Epithelial cell of proximal tubule (primary cell): Measurements from ENCODE around the gene MTHFD1L. TPM values are rescaled to one million over a fixed set of nuclear protein-coding genes. Genes with fewer than 3 reads are reported as not detected.

Source experiments
- DNase-seq: peaks from one replicate; pipeline ENCODE4 v3.0.0-alpha.2; 2011; ENCODE audit warnings: low read depth
- H3K4me3 ChIP-seq: 2 replicates; pipeline ENCODE4 v1.5.1; 2011; ENCODE audit warnings: low read depth, mild to moderate bottlenecking, low read length
- total RNA-seq: library from RNA; depleted of rRNA; stranded (reverse); fragments of >200 nt; gene quantifications from 2 replicates; pipeline ENCODE4 v1.2.3, GENCODE V29; 2015
- TF ChIP-seq, protein P1 (sequence below): conservative IDR thresholded peaks from 2 replicates; pipeline ENCODE4 v1.5.1; 2012; ENCODE audit warnings: low read depth, mild to moderate bottlenecking, low read length

The MTHFD1L gene
- total RNA-seq, 1 donor from 2014 or later = 39.5 TPM

GRCh38 chr6:150866991-150867501 lies 1.5 kb downstream of the MTHFD1L start:
- DNase-seq = no peak
- TF ChIP-seq, protein P1, sequence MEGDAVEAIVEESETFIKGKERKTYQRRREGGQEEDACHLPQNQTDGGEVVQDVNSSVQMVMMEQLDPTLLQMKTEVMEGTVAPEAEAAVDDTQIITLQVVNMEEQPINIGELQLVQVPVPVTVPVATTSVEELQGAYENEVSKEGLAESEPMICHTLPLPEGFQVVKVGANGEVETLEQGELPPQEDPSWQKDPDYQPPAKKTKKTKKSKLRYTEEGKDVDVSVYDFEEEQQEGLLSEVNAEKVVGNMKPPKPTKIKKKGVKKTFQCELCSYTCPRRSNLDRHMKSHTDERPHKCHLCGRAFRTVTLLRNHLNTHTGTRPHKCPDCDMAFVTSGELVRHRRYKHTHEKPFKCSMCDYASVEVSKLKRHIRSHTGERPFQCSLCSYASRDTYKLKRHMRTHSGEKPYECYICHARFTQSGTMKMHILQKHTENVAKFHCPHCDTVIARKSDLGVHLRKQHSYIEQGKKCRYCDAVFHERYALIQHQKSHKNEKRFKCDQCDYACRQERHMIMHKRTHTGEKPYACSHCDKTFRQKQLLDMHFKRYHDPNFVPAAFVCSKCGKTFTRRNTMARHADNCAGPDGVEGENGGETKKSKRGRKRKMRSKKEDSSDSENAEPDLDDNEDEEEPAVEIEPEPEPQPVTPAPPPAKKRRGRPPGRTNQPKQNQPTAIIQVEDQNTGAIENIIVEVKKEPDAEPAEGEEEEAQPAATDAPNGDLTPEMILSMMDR = no peak
- H3K4me3 ChIP-seq = peak overlapping the region; percentile 72

DNA sequence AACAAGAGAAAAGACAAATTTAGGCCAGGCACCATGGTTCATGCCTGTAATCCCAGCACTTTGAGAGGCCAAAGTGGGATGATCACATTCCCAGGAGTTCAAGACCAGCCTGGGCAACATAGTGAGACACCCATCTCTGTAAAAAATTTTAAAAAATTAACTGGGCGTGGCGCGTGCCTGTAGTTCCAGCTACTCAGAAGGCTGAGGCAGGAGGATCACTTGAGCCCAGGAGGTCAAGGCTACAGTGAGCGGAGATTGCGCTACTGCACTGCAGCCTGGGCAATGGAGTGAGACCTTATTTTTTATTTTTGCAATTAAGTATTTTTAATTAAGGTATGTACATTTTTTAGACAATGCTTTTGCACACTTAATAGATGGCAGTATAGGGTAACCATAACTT lies 3.3 kb downstream of the MTHFD1L start:
- TF ChIP-seq, protein P1 = no peak
- DNase-seq = no peak
- no peak overlapping the region for H3K4me3 ChIP-seq

DNA sequence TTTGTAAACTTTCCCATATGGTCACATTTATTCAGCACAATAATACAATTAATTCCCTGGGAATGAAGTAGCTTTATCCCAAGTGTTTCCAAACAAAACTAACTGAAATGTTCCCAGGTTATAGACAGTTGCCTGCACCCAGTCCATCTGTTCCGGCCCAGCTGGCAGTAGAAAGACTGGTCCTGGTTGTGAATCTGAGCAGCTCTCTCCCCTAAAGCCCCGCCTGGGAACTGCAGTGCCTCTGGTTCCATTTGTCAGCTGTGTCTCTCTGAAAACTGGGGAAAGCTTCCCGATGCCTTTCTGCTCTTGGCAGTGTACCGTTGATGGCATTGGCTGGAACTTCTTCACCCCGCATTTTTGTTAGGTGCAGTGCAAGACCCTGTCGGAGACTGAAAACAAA lies 8.7 kb downstream of the MTHFD1L start:
- TF ChIP-seq, protein P1 = no peak
- no peak for DNase-seq
- no peak overlapping the region for H3K4me3 ChIP-seq

DNA sequence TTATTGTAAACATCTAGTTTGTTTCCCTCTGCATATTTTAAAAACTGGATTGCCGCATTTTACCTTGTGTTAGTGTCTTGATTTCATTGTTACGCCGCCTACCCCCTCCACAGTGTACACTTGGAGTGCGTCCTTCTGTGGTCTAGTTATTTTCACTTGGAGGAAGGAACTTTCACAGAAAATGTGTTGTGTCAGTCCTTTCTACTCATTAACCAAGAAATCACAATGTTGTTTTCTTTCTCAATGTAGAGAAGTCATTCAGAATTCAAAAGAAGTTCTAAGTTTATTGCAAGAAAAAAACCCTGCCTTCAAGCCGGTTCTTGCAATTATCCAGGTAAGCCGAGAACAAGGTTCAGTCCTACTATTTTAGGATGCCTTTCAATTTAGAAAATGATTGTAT lies 10.3 kb downstream of the MTHFD1L start:
- no peak for DNase-seq
- peak overlapping the region; percentile 0 for H3K4me3 ChIP-seq
- TF ChIP-seq, protein P1 = no peak

GRCh38 chr6:150876598-150876997 lies 11.1 kb downstream of the MTHFD1L start:
- no peak for DNase-seq
- no peak overlapping the region for H3K4me3 ChIP-seq
- TF ChIP-seq, protein P1 = no peak

- TF ChIP-seq, protein P1 = peak; percentile 51
- DNase-seq = no peak
- no peak overlapping the region for H3K4me3 ChIP-seq
These were observed 12.4 kb downstream of the MTHFD1L start for GRCh38 chr6:150877928-150878327.
